T-helper 1 cell treated with Interleukin-12 subunit alpha and Interleukin-12 subunit beta and Interleukin-4 antibody, amounts not matched to agents 30 ng/mL and 1 ng/mL, for 36 hours (primary cell): ENCODE measurements around the gene BTG4. TPM values are rescaled to one million over a fixed set of nuclear protein-coding genes. Genes with fewer than 3 reads are reported as not detected.

ENCODE experiments used
- intact Hi-C: fragments of 100-400 bp; cut with micrococcal nuclease; formaldehyde crosslinking; loops from one replicate; pipeline ENCODE4 v1.15.1; 2024
- total RNA-seq: library from RNA; stranded (reverse); gene quantifications from 2 replicates; pipeline ENCODE4 v1.2.3, GENCODE V29; 2022

Gene BTG4
- total RNA-seq = not detected in 2 replicates

- intact Hi-C loops = loop anchor here (1.0 to 2.0 kb wide), 2 partner anchors 18 to 27 kb away; no protein-coding TSS in a partner anchor
Observed at GRCh38 chr11:111512296-111513239, at the start of gene BTG4. BTG4 (minus strand) TSS chr11:111512386; CDS start chr11:111498776, 13,610 bp downstream.

- intact Hi-C loops = no loop called here
Observed at GRCh38 chr11:111561791-111562325, 49.7 kb upstream of the BTG4 start.

GRCh38 chr11:111561306-111561705, 49.1 kb upstream of the BTG4 start:
- intact Hi-C loops = no loop called here

GRCh38 chr11:111560800-111561199, 48.6 kb upstream of the BTG4 start:
- intact Hi-C loops = no loop called here

- intact Hi-C loops = no loop called here
Observed at GRCh38 chr11:111559800-111560464, 47.7 kb upstream of the BTG4 start.

- intact Hi-C loops = no loop called here
Observed at GRCh38 chr11:111557425-111558111, 45.4 kb upstream of the BTG4 start.

- intact Hi-C loops = no loop called here
Observed at GRCh38 chr11:111555255-111555654, 43.1 kb upstream of the BTG4 start.

- intact Hi-C loops = no loop called here
Observed at GRCh38 chr11:111554532-111554931, 42.3 kb upstream of the BTG4 start.

- intact Hi-C loops = no loop called here
Observed at GRCh38 chr11:111550258-111550657, 38.1 kb upstream of the BTG4 start.

GRCh38 chr11:111549869-111550203, 37.6 kb upstream of the BTG4 start:
- intact Hi-C loops = no loop called here

- intact Hi-C loops = no loop called here
Observed at GRCh38 chr11:111549196-111549868, 37.1 kb upstream of the BTG4 start.

GRCh38 chr11:111548525-111548924, 36.3 kb upstream of the BTG4 start:
- intact Hi-C loops = no loop called here

GRCh38 chr11:111542606-111543275, 30.6 kb upstream of the BTG4 start:
- intact Hi-C loops = loop anchor here (2.0 kb wide), 1 partner anchor 14 kb away; no protein-coding TSS in a partner anchor

GRCh38 chr11:111541254-111542061, 29.3 kb upstream of the BTG4 start:
- intact Hi-C loops = loop anchor here (2.0 kb wide), 1 partner anchor 13 kb away; no protein-coding TSS in a partner anchor

- intact Hi-C loops = no loop called here
Observed at GRCh38 chr11:111540937-111541253, 28.7 kb upstream of the BTG4 start.

GRCh38 chr11:111540114-111540936, 28.1 kb upstream of the BTG4 start, which contains the start of gene LAYN:
LAYN (plus strand) TSS chr11:111540720; CDS start chr11:111540844, 124 bp downstream.
- intact Hi-C loops = no loop called here

- intact Hi-C loops = loop anchor here (1.0 to 10.0 kb wide), 4 partner anchors 8 to 1085 kb away; partner anchors contain the start of gene POU2AF1
Observed at GRCh38 chr11:111539426-111540113, 27.4 kb upstream of the BTG4 start.
